Endothelial cell of umbilical vein (primary cell): ENCODE measurements around the gene ZNF224. TPM values are rescaled to one million over a fixed set of nuclear protein-coding genes. Genes with fewer than 3 reads are reported as not detected.

Source experiments
- BruUV-seq: library from RNA; stranded (reverse); fragments of 400-500 nt; replicated peaks from 2 replicates; lab custom pipeline; 2021; lab: Mats Ljungman, UMichigan
- CTCF ChIA-PET: fragments of 300-600, 350-600 bp; sonication (Branson Sonifier 250); formaldehyde crosslinking; loops from one replicate; lab custom pipeline; 2021; ENCODE audit warnings: antibody characterized with exemption, inconsistent platforms; lab: Charles Lee
- POLR2A ChIA-PET: fragments of 300-600, 350-600 bp; sonication (Branson Sonifier 250); formaldehyde crosslinking; loops from one replicate; lab custom pipeline; 2021; ENCODE audit warnings: antibody characterized with exemption, inconsistent platforms; lab: Charles Lee
- DNase-seq: peaks from one replicate; pipeline ENCODE4 v3.0.0-alpha.2; 2011; ENCODE audit warnings: low read depth, low spot score
- FAIRE-seq: peaks from 2 replicates; lab custom pipeline; 2011; peaks lifted over from hg19 to GRCh38; lab: Jason Lieb, UNC
- H2AFZ ChIP-seq: 2 replicates; pipeline ENCODE4 v1.6.0; 2012; ENCODE audit warnings: low read depth, low read length, control low read depth, inconsistent platforms
- H3K27ac ChIP-seq: 2 replicates; pipeline ENCODE4 v1.5.1; 2011; ENCODE audit warnings: low read depth, mild to moderate bottlenecking, control low read depth, low read length, moderate library complexity; ENCODE audit not compliant: insufficient read depth
- H3K27me3 ChIP-seq, 2 experiments: 2 replicates each; pipeline versions ENCODE4 v1.6.0 to v1.6.1; 2011; ENCODE audit warnings: low read length in 2 of 2, mixed read lengths in 1 of 2; ENCODE audit not compliant: control insufficient read depth in 2 of 2, insufficient read depth in 2 of 2
- H3K36me3 ChIP-seq, 2 experiments: 2 replicates in 1 of 2; 3 replicates in 1 of 2; pipeline ENCODE4 v1.5.1; 2011; ENCODE audit warnings: low read length in 2 of 2, mild to moderate bottlenecking in 1 of 2, moderate library complexity in 1 of 2; ENCODE audit not compliant: control insufficient read depth in 2 of 2, insufficient read depth in 2 of 2; ENCODE audit errors: extremely low read depth in 1 of 2
- H3K4me1 ChIP-seq: 3 replicates; pipeline ENCODE4 v1.5.1; 2011; ENCODE audit warnings: mild to moderate bottlenecking, low read length; ENCODE audit not compliant: control insufficient read depth, insufficient read depth; ENCODE audit errors: extremely low read depth
- H3K4me2 ChIP-seq: 2 replicates; pipeline ENCODE4 v1.6.1; 2011; ENCODE audit warnings: low read length, control low read depth, mixed read lengths; ENCODE audit not compliant: insufficient read depth
- H3K4me3 ChIP-seq, 3 experiments: fragments of 200-600 bp in 1 of 3; sonication (generic), shearing (Covaris generic) in 1 of 3; replicated peaks in 1 of 3; 2 replicates each; pipeline ENCODE4 v1.5.1; 2011 to 2016; ENCODE audit warnings: control low read depth in 3 of 3, low read length in 3 of 3, mild to moderate bottlenecking in 2 of 3, inconsistent platforms in 1 of 3, low read depth in 1 of 3, moderate library complexity in 1 of 3; ENCODE audit not compliant: insufficient read depth in 1 of 3
- H3K79me2 ChIP-seq: 2 replicates; pipeline ENCODE4 v1.6.0; 2012; ENCODE audit warnings: low read length, inconsistent platforms; ENCODE audit not compliant: control insufficient read depth, insufficient read depth
- H3K9ac ChIP-seq: replicated peaks from 2 replicates; pipeline ENCODE3; 2011; ENCODE audit warnings: low read length, control low read depth; ENCODE audit not compliant: insufficient read depth; ENCODE audit errors: extremely low read depth
- H3K9me1 ChIP-seq: replicated peaks from 3 replicates; pipeline ENCODE4 v1.6.0; 2011; ENCODE audit warnings: mild to moderate bottlenecking, low read length; ENCODE audit not compliant: control insufficient read depth, insufficient read depth; ENCODE audit errors: extremely low read depth
- H3K9me3 ChIP-seq: replicated peaks from 2 replicates; pipeline ENCODE4 v1.5.1; 2012; ENCODE audit warnings: low read length, inconsistent platforms; ENCODE audit not compliant: control insufficient read depth, insufficient read depth
- H4K20me1 ChIP-seq: replicated peaks from 2 replicates; pipeline ENCODE3; 2011; ENCODE audit warnings: mild to moderate bottlenecking, low read length; ENCODE audit not compliant: control insufficient read depth, insufficient read depth; ENCODE audit errors: extremely low read depth
- EZH2 ChIP-seq: IDR thresholded peaks from 2 replicates; pipeline ENCODE4 v1.6.1; 2012; ENCODE audit warnings: borderline replicate concordance, low read depth, mild to moderate bottlenecking, moderate library complexity, low read length, inconsistent platforms; ENCODE audit not compliant: severe bottlenecking
- FOS ChIP-seq: IDR thresholded peaks from 2 replicates; pipeline ENCODE4 v1.6.1; 2011; ENCODE audit warnings: mild to moderate bottlenecking, low read length, moderate library complexity, borderline replicate concordance; ENCODE audit not compliant: insufficient read depth
- GATA2 ChIP-seq: IDR thresholded peaks from 2 replicates; pipeline ENCODE4 v1.7.0; 2011; ENCODE audit warnings: low read depth, mild to moderate bottlenecking, moderate library complexity, mixed read lengths, low read length; ENCODE audit not compliant: insufficient read length, insufficient read depth
- JUN ChIP-seq: IDR thresholded peaks from 2 replicates; pipeline ENCODE4 v1.6.1; 2011; ENCODE audit warnings: borderline replicate concordance, low read depth; ENCODE audit not compliant: insufficient read length, insufficient read depth
- MYC ChIP-seq: IDR thresholded peaks from one replicate; pipeline ENCODE4 v1.6.1; 2011; ENCODE audit warnings: mild to moderate bottlenecking, low read depth, low read length
- POLR2A ChIP-seq: IDR thresholded peaks from 2 replicates; pipeline ENCODE4 v1.6.1; 2012; ENCODE audit warnings: low read depth, mild to moderate bottlenecking, control low read depth, low read length
- POLR2AphosphoS5 ChIP-seq: IDR thresholded peaks from 2 replicates; pipeline ENCODE4 v1.6.1; 2012; ENCODE audit warnings: low read depth, mild to moderate bottlenecking, control low read depth, low read length, moderate library complexity; ENCODE audit not compliant: insufficient read depth
- dilution Hi-C: fragments of 300-500 bp; cut with MboI; formaldehyde crosslinking; loops from one replicate; pipeline ENCODE4 v1.15.0; 2019; ENCODE audit warnings: low sequenced_read_pairs; ENCODE audit not compliant: extremely low pct_ligation_motif_present
- intact Hi-C: fragments of 100-400 bp; cut with micrococcal nuclease; formaldehyde crosslinking; loops from one replicate; pipeline ENCODE4 v1.10.0; 2022
- polyA plus RNA-seq, 4 experiments: library from polyadenylated mRNA; depleted of rRNA in 3 of 4; stranded (reverse) in 3 of 4; unstranded in 1 of 4; fragments of >200 nt; gene quantifications; 2 replicates each; pipeline versions ENCODE4 v1.2.1 to v1.2.3, GENCODE V29; 2011 to 2012; ENCODE audit warnings: missing spikeins in 1 of 4
- total RNA-seq: library from RNA; stranded (reverse); gene quantifications from 2 replicates; pipeline ENCODE4 v1.2.3, GENCODE V29; 2021
- TF ChIP-seq, protein P1 (sequence below), 2 donors: IDR thresholded peaks; 1 replicate in 1 of 2; 2 replicates in 1 of 2; pipeline ENCODE4 v1.5.1; 2011; ENCODE audit warnings: low read length in 2 of 2, mild to moderate bottlenecking in 2 of 2, moderate library complexity in 2 of 2, control low read depth in 1 of 2, inconsistent platforms in 1 of 2, low read depth in 1 of 2; ENCODE audit not compliant: insufficient read depth in 1 of 2; ENCODE audit errors: extremely low read depth in 1 of 2
- TF ChIP-seq, protein P2 (sequence below): IDR thresholded peaks from 2 replicates; pipeline ENCODE4 v1.6.1; 2011; ENCODE audit not compliant: insufficient read depth, insufficient read length

The ZNF224 gene
- total and polyA plus RNA-seq, 2 donors (not counting 3 experiments of a cell fraction or from before 2014, with no cell fraction given) = 8.5 to 21.8 TPM

DNA sequence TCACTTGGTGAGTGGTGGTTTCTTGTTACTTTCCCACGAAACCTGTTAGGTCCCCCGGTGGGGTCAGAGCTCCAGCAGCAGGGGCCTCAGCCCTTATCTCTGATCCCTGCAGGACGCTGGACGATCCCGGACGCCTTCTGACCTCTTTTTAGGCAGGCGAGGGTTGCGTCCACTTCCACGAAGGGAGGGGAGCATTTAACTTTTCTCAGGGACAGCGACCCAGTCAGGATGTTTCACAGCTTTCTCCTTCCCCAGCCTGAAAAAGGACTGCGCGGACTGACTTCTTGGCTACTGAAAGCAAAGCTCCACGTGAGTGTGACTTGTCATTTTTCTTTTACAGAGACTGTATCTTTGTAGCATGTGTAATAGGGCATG is 47.9 kb downstream of the ZNF224 start:
- Histone ChIP-seq H3K9me3 (no peaks in the 10 kb centered on the region), H3K36me3 (peaks cover 1 to 2% of the 10 kb centered on the region in 2 experiments), H4K20me1 (no peaks in the 10 kb centered on the region), H3K9me1 (no peaks in the 10 kb centered on the region), H2AFZ (peak overlapping the region; percentile 67), H3K27ac (no peak overlapping the region), H3K4me1 (peaks cover 6% of the 10 kb centered on the region), H3K4me2 (peak overlapping the region; percentile 82), H3K4me3 (peak overlapping the region; percentile 64 to 71 (median 67)), H3K79me2 (peaks cover 7% of the 10 kb centered on the region), H3K9ac (peak overlapping the region; percentile 54), H3K27me3 (no peaks in the 10 kb centered on the region)
- DNase-seq = peak; percentile 36
- dilution Hi-C loops (no loop called here), intact Hi-C loops (no loop called here)
- FAIRE-seq = no peak
- BruUV-seq = no TSS peak
- TF ChIP-seq POLR2AphosphoS5 (no peak), FOS (no peak), MYC (no peak), GATA2 (no peak), JUN (no peak), EZH2 (no peak), POLR2A (no peak)
- TF ChIP-seq, protein P1, sequence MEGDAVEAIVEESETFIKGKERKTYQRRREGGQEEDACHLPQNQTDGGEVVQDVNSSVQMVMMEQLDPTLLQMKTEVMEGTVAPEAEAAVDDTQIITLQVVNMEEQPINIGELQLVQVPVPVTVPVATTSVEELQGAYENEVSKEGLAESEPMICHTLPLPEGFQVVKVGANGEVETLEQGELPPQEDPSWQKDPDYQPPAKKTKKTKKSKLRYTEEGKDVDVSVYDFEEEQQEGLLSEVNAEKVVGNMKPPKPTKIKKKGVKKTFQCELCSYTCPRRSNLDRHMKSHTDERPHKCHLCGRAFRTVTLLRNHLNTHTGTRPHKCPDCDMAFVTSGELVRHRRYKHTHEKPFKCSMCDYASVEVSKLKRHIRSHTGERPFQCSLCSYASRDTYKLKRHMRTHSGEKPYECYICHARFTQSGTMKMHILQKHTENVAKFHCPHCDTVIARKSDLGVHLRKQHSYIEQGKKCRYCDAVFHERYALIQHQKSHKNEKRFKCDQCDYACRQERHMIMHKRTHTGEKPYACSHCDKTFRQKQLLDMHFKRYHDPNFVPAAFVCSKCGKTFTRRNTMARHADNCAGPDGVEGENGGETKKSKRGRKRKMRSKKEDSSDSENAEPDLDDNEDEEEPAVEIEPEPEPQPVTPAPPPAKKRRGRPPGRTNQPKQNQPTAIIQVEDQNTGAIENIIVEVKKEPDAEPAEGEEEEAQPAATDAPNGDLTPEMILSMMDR (IDR thresholded peaks at IDR 0.05; ENCODE audit: extremely low read depth in 1 of 2, insufficient read depth in 1 of 2, low read depth in 1 of 2, low read length in 2 of 2) = no peak
- TF ChIP-seq, protein P2, sequence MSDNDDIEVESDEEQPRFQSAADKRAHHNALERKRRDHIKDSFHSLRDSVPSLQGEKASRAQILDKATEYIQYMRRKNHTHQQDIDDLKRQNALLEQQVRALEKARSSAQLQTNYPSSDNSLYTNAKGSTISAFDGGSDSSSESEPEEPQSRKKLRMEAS = no peak
- ChIA-PET CTCF (interaction anchor here (1.5 kb wide), 1 partner anchor 12 kb away, joined by 5 read pairs; no protein-coding TSS in a partner anchor), POLR2A (interaction anchor here (0.5 kb wide), 1 partner anchor 98 kb away, joined by 3 read pairs; no protein-coding TSS in a partner anchor)
